ENCODE measurements around the gene IL2RG.

The IL2RG gene

DNA sequence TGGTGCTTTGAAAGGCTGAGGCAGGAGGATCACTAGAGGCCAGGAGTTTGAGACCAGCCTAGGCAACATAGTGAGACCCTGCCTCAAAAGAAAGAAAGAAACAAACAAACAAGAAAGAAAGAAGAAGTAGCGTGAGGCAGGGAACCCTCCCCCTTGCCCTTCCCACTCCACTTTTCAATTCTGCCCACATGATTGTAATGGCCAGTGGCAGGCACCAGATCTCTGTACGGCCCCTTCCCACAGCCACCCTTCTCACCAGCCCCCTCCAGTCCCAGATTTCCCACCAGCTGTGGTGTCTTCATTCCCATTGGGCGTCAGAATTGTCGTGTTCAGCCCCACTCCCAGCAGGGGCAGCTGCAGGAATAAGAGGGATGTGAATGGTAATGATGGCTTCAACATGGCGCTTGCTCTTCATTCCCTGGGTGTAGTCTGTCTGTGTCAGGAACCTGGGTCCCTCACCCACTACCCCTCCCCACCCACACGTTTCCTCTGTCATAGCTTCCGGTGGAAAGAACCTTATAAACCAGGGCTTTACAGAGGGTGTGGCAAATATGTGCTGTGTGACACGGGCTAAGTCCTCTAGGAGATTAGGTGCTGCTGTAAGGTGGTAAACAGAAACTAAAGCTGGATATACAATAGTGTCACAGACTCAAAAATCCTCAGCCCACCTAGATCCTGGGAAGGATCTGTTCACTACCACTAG, at the start of gene IL2RG:
IL2RG (minus strand) TSS at position 437 of the 703 bp plus-strand sequence; CDS start at position 399, 38 bp downstream.
- H3K4me3 ChIP-seq (ENCODE audit: low read depth, low read length) = no peak within 1 kb of the TSS
- TF ChIP-seq, protein P1, sequence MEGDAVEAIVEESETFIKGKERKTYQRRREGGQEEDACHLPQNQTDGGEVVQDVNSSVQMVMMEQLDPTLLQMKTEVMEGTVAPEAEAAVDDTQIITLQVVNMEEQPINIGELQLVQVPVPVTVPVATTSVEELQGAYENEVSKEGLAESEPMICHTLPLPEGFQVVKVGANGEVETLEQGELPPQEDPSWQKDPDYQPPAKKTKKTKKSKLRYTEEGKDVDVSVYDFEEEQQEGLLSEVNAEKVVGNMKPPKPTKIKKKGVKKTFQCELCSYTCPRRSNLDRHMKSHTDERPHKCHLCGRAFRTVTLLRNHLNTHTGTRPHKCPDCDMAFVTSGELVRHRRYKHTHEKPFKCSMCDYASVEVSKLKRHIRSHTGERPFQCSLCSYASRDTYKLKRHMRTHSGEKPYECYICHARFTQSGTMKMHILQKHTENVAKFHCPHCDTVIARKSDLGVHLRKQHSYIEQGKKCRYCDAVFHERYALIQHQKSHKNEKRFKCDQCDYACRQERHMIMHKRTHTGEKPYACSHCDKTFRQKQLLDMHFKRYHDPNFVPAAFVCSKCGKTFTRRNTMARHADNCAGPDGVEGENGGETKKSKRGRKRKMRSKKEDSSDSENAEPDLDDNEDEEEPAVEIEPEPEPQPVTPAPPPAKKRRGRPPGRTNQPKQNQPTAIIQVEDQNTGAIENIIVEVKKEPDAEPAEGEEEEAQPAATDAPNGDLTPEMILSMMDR (IDR thresholded peaks at IDR 0.05; ENCODE audit: control insufficient read depth, extremely low read depth, insufficient read depth) = no peak
- DNase-seq (ENCODE audit: low read depth) = no peak

DNA sequence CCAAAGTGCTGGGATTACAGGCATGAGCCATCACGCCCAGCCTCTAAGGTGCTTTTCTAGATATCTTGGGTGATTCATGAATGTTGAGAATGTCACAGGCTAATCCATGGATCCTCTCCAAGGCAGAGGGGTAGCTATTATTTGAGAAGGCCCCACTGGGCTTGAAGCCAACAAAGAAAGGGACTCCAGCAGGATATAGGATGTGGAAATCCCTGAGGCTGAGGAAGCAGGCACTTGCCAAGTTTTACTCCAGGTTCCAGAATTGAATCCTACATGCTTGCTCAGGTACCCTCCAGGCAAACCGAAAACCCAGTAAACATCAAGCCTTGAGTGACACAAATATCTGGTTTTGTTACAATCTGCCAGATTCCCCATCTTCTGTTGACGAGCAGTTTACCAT, 49.1 kb upstream of the IL2RG start:
- TF ChIP-seq, protein P1 (IDR thresholded peaks at IDR 0.05; ENCODE audit: control insufficient read depth, extremely low read depth, insufficient read depth) = no peak
- no peak for DNase-seq (ENCODE audit: low read depth)
- no peak overlapping the region for H3K4me3 ChIP-seq (ENCODE audit: low read depth, low read length)

DNA sequence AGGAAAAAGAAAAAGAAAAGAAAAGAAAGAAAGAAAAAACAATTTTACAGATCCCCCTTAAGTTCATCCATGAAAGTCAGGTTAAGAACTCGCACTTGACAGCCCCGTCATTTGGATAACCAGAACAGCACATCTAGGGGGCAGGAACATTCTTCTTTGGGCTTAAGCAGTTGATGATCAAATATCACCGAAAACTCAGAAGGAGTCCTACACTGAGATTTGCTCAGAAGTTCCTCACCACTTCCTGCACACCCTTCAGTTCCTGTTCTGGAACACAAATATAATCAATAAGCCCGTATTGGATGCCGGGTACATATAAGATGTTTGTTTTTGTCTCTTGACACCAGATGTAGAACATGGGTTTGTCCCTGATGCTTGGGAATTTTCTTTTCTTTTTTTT, 48.0 kb upstream of the IL2RG start:
- DNase-seq (ENCODE audit: low read depth) = no peak
- H3K4me3 ChIP-seq (ENCODE audit: low read depth, low read length) = no peak overlapping the region
- TF ChIP-seq, protein P1 (IDR thresholded peaks at IDR 0.05; ENCODE audit: control insufficient read depth, extremely low read depth, insufficient read depth) = no peak

DNA sequence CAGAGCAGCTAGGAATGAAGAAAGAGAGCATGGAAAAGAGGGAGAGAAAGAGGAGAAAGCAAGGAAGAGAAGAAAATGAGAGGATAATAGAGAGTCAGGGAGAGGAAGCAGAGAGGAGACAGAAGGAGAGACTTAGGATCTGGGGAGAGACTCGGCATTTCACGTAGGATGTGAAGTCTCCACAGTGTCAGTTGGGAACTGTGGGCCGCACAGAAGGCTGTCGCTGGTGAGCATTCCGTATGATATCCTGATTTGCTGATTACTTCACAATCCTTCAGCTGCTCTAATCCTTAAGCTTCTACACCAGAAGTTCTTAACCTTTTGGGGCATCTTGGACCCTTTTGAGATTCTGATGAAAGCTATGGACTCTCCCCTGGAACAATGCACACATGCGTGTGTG, 47.2 kb upstream of the IL2RG start:
- TF ChIP-seq, protein P1 (IDR thresholded peaks at IDR 0.05; ENCODE audit: control insufficient read depth, extremely low read depth, insufficient read depth) = no peak
- H3K4me3 ChIP-seq (ENCODE audit: low read depth, low read length) = no peak overlapping the region
- DNase-seq (ENCODE audit: low read depth) = no peak

DNA sequence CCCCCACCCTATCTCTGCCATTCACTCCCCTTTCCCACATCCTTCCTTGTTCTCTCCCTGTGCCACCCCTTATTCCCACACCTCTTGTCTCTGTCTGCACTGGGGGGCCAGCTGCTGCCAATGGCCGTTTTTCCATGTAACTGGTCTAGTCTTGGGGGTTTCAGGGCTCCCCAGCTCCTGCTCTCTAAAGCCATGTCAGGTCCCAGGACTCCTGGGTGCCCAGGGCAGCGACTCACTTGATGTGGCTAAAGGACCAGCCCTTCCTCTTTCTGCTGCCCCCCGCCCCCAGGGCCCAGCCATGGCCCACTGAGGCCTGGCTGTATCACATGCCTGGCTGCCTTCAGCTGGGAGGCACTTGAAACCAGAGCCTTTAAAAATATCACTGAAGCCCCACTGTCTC, 43.3 kb upstream of the IL2RG start:
- H3K4me3 ChIP-seq (ENCODE audit: low read depth, low read length) = no peak overlapping the region
- no peak for DNase-seq (ENCODE audit: low read depth)
- TF ChIP-seq, protein P1 (IDR thresholded peaks at IDR 0.05; ENCODE audit: control insufficient read depth, extremely low read depth, insufficient read depth) = no peak

DNA sequence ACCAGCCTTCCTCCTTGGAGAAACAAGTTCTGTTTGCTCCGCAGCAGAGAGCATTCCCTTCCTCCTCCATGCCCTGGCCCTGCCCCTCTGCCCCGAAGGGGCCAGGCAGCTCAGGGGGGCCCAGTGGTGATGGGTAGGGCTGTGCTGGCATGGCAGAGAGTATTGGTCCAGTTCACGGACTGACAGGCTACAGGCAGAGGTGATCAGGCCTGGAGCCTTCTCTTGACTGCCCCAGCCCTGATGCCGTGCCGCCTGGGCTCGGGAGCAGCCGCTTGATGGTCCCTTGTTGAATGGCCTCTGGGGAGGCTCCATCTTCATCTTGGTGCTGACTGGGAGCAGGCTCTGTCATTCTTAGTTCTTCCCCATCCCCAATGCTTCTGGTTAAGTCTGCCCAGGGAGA, 42.8 kb upstream of the IL2RG start:
- DNase-seq (ENCODE audit: low read depth) = no peak
- H3K4me3 ChIP-seq (ENCODE audit: low read depth, low read length) = no peak overlapping the region

More for the DNA sequence above, 42.8 kb upstream of the IL2RG start:
- TF ChIP-seq, protein P1 (IDR thresholded peaks at IDR 0.05; ENCODE audit: control insufficient read depth, extremely low read depth, insufficient read depth) = no peak
